Measurements from ENCODE around the gene ZNF33A. TPM values are rescaled to one million over a fixed set of nuclear protein-coding genes. Genes with fewer than 3 reads are reported as not detected.
A peak's percentile ranks its signal among the peaks of the same experiment; 100 is the strongest.

The ZNF33A gene
- total RNA-seq, result 17.8 and 21.3 TPM in 2 replicates

- DNase-seq (ENCODE audit: low read depth), result peak; percentile 89
- FAIRE-seq, result no peak
- H3K27me3 ChIP-seq (ENCODE audit: control insufficient read depth, insufficient read depth, low read length), result no peaks in the 10 kb centered on the region
- peak within 1 kb of the TSS; percentile 78 for H3K4me3 ChIP-seq (ENCODE audit: low read depth, low read length)
- no peaks in the 10 kb centered on the region for H3K36me3 ChIP-seq (ENCODE audit: control insufficient read depth, insufficient read depth, low read length)
- no peak for TF ChIP-seq CTCF (IDR thresholded peaks at IDR 0.05; ENCODE audit: insufficient read depth, low read length, severe bottlenecking)
Observed at GRCh38 chr10:38010119-38010903, at the start of gene ZNF33A. TSS of gene ZNF33A (plus strand) at chr10:38010675. CDS start at chr10:38012342, 1,667 bp downstream.

GRCh38 chr10:37965006-37965405 lies 45.5 kb upstream of the ZNF33A start:
- TF ChIP-seq CTCF (IDR thresholded peaks at IDR 0.05; ENCODE audit: insufficient read depth, low read length, severe bottlenecking), result no peak
- FAIRE-seq (no peak), DNase-seq (ENCODE audit: low read depth) (no peak)
- no peaks in the 10 kb centered on the region for H3K36me3 ChIP-seq (ENCODE audit: control insufficient read depth, insufficient read depth, low read length)
- H3K27me3 ChIP-seq (ENCODE audit: control insufficient read depth, insufficient read depth, low read length), result no peaks in the 10 kb centered on the region
- H3K4me3 ChIP-seq (ENCODE audit: low read depth, low read length), result no peak overlapping the region

- H3K36me3 ChIP-seq (ENCODE audit: control insufficient read depth, insufficient read depth, low read length), result peaks cover 1% of the 10 kb centered on the region
- no peaks in the 10 kb centered on the region for H3K27me3 ChIP-seq (ENCODE audit: control insufficient read depth, insufficient read depth, low read length)
- no peak for TF ChIP-seq CTCF (IDR thresholded peaks at IDR 0.05; ENCODE audit: insufficient read depth, low read length, severe bottlenecking)
- no peak for FAIRE-seq
- DNase-seq (ENCODE audit: low read depth), result no peak
- no peak overlapping the region for H3K4me3 ChIP-seq (ENCODE audit: low read depth, low read length)
Observed at GRCh38 chr10:37972396-37972795, 38.1 kb upstream of the ZNF33A start.

- DNase-seq (ENCODE audit: low read depth) (peak; percentile 12), FAIRE-seq (no peak)
- H3K4me3 ChIP-seq (ENCODE audit: low read depth, low read length), result peak overlapping the region; percentile 94
- peaks cover 1% of the 10 kb centered on the region for H3K36me3 ChIP-seq (ENCODE audit: control insufficient read depth, insufficient read depth, low read length)
- TF ChIP-seq CTCF (IDR thresholded peaks at IDR 0.05; ENCODE audit: insufficient read depth, low read length, severe bottlenecking), result no peak
- no peaks in the 10 kb centered on the region for H3K27me3 ChIP-seq (ENCODE audit: control insufficient read depth, insufficient read depth, low read length)
Observed at GRCh38 chr10:37975401-37975991, 35.0 kb upstream of the ZNF33A start.

GRCh38 chr10:37976091-37976879 lies 34.2 kb upstream of the ZNF33A start, which contains the start of gene ZNF25:
TSS of gene ZNF25 (minus strand) at chr10:37976647. CDS start at chr10:37971722, 4,925 bp downstream.
- DNase-seq (ENCODE audit: low read depth) (peak; percentile 95), FAIRE-seq (no peak)
- H3K36me3 ChIP-seq (ENCODE audit: control insufficient read depth, insufficient read depth, low read length), result no peaks in the 10 kb centered on the region
- TF ChIP-seq CTCF (IDR thresholded peaks at IDR 0.05; ENCODE audit: insufficient read depth, low read length, severe bottlenecking), result peak; percentile 99
- peak within 1 kb of the TSS; percentile 94 for H3K4me3 ChIP-seq (ENCODE audit: low read depth, low read length)
- H3K27me3 ChIP-seq (ENCODE audit: control insufficient read depth, insufficient read depth, low read length), result no peaks in the 10 kb centered on the region

Measured in bronchial epithelial cell (primary cell).